HG03196 (cell line): ENCODE data around the gene ZFPM1.
A peak's percentile ranks its signal among the peaks of the same experiment; 100 is the strongest.

ENCODE experiments used
- ATAC-seq: cut with Tn5 transposase; IDR thresholded peaks from one replicate; pipeline ENCODE4 v1.9.1; 2021; ENCODE audit not compliant: unreplicated experiment

ZFPM1 gene

GRCh38 chr16:88558457-88559442 is 105.7 kb downstream of the ZFPM1 start:
- no peak for ATAC-seq

DNA sequence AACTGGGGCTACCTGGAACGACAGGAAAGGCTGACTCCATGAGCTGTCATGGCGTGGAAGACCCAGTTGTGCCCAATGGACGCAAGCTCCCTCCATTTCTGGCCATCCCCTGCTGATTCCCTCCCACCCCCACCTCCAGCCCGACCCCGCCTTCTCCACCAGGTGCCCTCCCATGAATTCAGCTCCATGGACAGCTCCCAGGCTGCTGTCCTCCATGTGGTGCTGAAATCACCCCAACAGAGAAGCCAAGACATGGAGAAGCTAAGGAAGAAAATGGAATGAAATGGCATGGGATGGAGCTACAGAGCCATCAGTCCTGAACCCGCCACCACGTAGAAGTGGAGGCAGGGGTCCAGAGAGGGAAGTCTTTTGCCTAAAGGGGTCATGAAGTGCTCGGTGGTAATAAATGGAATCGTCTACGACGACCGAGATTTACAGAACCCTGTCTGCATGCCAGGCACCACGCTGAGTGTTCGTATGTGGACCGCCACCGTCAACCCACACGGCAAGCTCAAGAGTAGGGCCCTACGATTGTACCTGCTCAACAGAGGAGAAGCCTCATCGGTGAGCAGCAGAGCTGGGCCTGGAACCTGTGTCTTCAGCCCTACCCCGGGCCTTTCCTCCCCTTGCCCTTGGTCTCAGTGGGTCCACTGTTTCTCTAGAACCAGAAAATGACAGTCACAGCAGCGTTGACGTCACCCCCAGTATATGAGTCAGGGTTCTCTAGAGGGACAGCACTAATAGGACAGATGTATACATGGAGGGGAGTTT is 107.8 kb downstream of the ZFPM1 start:
- no peak for ATAC-seq

- no peak for ATAC-seq
These were observed 108.6 kb downstream of the ZFPM1 start for GRCh38 chr16:88561485-88562359.

GRCh38 chr16:88566158-88566557 is 113.1 kb downstream of the ZFPM1 start:
- ATAC-seq: no peak

GRCh38 chr16:88568710-88569613 is 115.9 kb downstream of the ZFPM1 start:
- no peak for ATAC-seq

- peak; percentile 23 for ATAC-seq
These were observed 116.5 kb downstream of the ZFPM1 start for GRCh38 chr16:88569614-88569984.

GRCh38 chr16:88569985-88570690 is 117.1 kb downstream of the ZFPM1 start, which contains the start of gene ZC3H18:
ZC3H18 (plus strand) TSS chr16:88570403; CDS start chr16:88577124, 6,721 bp downstream.
- ATAC-seq: peak; percentile 65

DNA sequence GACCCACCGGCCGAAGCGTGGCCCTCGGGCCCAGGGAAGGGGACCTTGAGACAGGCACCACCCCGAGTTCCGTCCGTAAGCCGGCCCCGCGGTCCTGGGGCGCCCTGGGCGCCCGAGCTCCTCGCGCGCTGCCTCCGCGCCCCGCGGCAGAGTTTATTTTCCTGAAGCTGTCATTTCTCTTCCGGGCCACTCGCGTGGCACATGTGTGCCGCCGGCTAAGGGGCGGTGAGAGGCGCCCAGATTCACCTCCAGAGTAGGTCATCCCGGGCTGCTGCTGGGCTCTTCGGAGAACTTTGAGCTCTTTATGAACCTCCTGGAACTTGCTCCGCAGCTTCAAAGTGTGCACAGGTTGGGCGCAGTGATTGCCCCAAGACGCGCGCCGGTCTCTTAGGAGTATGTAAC is 117.6 kb downstream of the ZFPM1 start:
- ATAC-seq: no peak

DNA sequence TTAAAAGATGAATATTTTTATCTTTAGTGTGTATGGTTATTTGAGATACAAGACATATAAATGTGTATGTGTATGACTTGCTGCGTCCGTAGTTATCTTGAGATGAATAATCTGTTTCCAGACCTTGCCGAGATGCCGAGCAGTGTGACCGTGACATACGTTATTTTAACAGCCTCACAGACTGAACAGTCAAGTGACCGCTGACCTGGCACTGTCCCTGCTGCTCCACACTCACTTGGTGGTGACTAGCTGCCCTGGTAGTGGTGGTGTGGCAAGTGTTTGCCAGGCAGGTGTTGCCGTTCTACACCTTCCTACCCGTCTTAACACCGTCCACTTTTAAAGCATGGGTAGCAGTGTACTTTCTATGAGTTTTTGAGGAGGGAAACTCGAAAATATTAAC is 122.2 kb downstream of the ZFPM1 start:
- ATAC-seq: no peak

GRCh38 chr16:88576307-88576706 is 123.2 kb downstream of the ZFPM1 start:
- no peak for ATAC-seq

GRCh38 chr16:88577166-88577565 is 124.1 kb downstream of the ZFPM1 start:
- no peak for ATAC-seq

GRCh38 chr16:88578446-88579313 is 125.6 kb downstream of the ZFPM1 start:
- ATAC-seq: no peak

- ATAC-seq: no peak
These were observed 127.3 kb downstream of the ZFPM1 start for GRCh38 chr16:88580371-88580770.

GRCh38 chr16:88581033-88581432 is 128.0 kb downstream of the ZFPM1 start:
- ATAC-seq: no peak

DNA sequence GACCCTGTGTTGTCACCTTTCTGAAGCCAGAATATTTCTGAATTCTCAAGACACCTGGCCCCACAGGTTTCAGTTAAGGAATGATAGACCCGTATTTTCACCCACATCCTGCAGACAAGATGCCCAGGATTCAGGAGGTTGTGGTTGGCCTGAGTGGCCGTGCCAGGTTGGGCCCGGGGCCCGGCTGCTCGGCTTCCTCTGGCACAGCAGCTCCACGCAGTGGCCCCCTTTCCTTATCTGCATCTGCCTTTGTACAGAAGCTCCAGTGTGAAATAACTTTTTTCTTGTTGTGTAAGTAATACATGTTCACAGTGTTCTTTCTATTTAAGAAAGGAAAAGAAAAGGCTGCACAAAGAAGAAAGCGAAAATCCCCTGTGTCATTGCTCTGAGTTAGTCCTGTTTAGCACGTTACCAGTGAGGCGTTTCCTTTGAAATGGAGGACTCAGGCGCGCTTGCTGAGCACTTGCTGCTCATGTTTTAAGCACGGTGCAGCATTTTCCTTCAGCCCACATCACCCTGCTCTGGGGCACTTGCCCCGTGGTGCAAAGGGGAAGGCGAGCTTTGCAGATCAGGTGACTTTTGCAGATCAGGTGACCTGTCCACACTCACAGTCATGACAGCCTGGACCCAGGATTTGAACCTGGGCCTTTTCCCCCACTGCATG is 130.0 kb downstream of the ZFPM1 start:
- ATAC-seq: no peak

DNA sequence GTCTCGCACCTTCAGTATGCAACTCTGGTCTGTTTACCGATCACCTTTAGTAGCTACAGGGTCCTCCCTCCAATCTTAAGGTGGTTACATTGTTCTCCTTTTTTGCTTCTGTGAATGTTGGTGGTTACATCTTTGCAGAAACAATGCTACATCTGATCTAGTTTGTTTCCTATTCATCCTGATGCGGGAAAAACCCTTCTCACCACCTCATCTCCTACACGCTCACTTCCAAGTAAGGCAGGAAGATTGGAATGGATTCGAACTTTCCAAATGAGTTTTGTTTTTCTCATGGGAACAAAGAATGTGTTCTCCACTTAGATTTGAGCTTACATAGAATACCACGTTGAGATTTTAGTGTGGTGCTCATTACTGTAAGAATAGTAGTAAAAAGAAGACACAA is 131.6 kb downstream of the ZFPM1 start:
- ATAC-seq: no peak

DNA sequence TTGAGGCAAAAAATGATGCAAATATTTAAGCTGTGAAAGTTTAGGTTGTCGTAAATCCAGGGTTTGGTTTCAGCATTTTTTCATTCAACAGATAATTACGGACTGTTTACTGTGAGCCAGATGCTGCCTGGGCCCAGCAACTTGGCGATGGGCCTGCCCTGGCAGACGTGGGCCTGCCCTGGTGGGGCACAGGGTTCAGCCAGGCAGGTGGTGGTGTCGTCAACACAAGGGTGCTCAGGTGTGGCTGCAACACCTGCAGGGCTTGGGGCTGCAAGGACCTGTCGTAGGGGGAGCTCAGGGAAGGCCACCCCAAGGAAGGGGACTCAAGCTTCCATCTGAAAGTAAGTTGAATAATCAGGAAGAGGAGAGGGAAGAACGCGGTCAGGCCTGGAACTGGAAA is 132.2 kb downstream of the ZFPM1 start:
- no peak for ATAC-seq
